HG02973 (cell line): ENCODE measurements around the gene ENO1.
"Not testable (repeated sequence)": the region's sequence is repeated elsewhere in the genome, so short reads cannot be mapped to it uniquely, and the experiment has no call there.

Experiments
- ATAC-seq: cut with Tn5 transposase; IDR thresholded peaks from one replicate; pipeline ENCODE4 v1.9.1; 2021; ENCODE audit warnings: moderate library complexity; ENCODE audit not compliant: unreplicated experiment

ENO1 gene

GRCh38 chr1:8878448-8878697, at the start of gene ENO1:
ENO1 (minus strand) TSS chr1:8878686; CDS start chr1:8874908, 3,778 bp downstream.
- no peak for ATAC-seq

GRCh38 chr1:8926707-8927694, 48.5 kb upstream of the ENO1 start:
- no peak for ATAC-seq

GRCh38 chr1:8925960-8926359, 47.5 kb upstream of the ENO1 start:
- ATAC-seq: no peak

GRCh38 chr1:8925406-8925805, 46.9 kb upstream of the ENO1 start:
- ATAC-seq: no peak

- ATAC-seq: no peak
Measured at GRCh38 chr1:8922962-8923361, 44.5 kb upstream of the ENO1 start.

GRCh38 chr1:8917536-8917935, 39.0 kb upstream of the ENO1 start:
- ATAC-seq: not testable (repeated sequence)

GRCh38 chr1:8915446-8915845, 37.0 kb upstream of the ENO1 start:
- ATAC-seq: no peak

GRCh38 chr1:8914466-8914865, 36.0 kb upstream of the ENO1 start:
- no peak for ATAC-seq

- no peak for ATAC-seq
Measured at GRCh38 chr1:8913457-8913856, 35.0 kb upstream of the ENO1 start.

GRCh38 chr1:8911416-8912309, 33.2 kb upstream of the ENO1 start:
- ATAC-seq: no peak

- no peak for ATAC-seq
Measured at GRCh38 chr1:8910914-8911313, 32.4 kb upstream of the ENO1 start.

GRCh38 chr1:8910331-8910730, 31.8 kb upstream of the ENO1 start:
- ATAC-seq: no peak

- no peak for ATAC-seq
Measured at GRCh38 chr1:8908388-8909151, 30.1 kb upstream of the ENO1 start.

GRCh38 chr1:8905582-8906191, 27.2 kb upstream of the ENO1 start:
- ATAC-seq: no peak

- no peak for ATAC-seq
Measured at GRCh38 chr1:8903908-8904650, 25.6 kb upstream of the ENO1 start.

GRCh38 chr1:8903410-8903809, 24.9 kb upstream of the ENO1 start:
- no peak for ATAC-seq

- no peak for ATAC-seq
Measured at GRCh38 chr1:8902765-8903164, 24.3 kb upstream of the ENO1 start.

GRCh38 chr1:8900684-8901083, 22.2 kb upstream of the ENO1 start:
- not testable (repeated sequence) for ATAC-seq

- ATAC-seq: no peak
Measured at GRCh38 chr1:8899046-8899445, 20.6 kb upstream of the ENO1 start.

GRCh38 chr1:8898418-8898817, 19.9 kb upstream of the ENO1 start:
- not testable (repeated sequence) for ATAC-seq
